ENCODE measurements around the gene DDHD1. TPM values are rescaled to one million over a fixed set of nuclear protein-coding genes. Genes with fewer than 3 reads are reported as not detected.
"Not testable (repeated sequence)": the region's sequence is repeated elsewhere in the genome, so short reads cannot be mapped to it uniquely, and the experiment has no call there.

The DDHD1 gene
- total RNA-seq, 1 donor from 2014 or later: 6.7 TPM

GRCh38 chr14:53146739-53147138 is 6.4 kb downstream of the DDHD1 start:
- peaks cover 29% of the 10 kb centered on the region for H3K4me1 ChIP-seq
- no peaks in the 10 kb centered on the region for H3K36me3 ChIP-seq
- peaks cover 19% of the 10 kb centered on the region for H3K9me3 ChIP-seq (replicated peaks)
- no peak overlapping the region for H3K4me3 ChIP-seq
- no peak overlapping the region for H3K27ac ChIP-seq (replicated peaks)
- no peak for TF ChIP-seq CTCF (IDR thresholded peaks at IDR 0.05; ENCODE audit: borderline replicate concordance)
- intact Hi-C loops (cut with micrococcal nuclease): no loop called here
- no peaks in the 10 kb centered on the region for H3K27me3 ChIP-seq (ENCODE audit: low read depth)
- no peak for DNase-seq

GRCh38 chr14:53144244-53144643 is 8.9 kb downstream of the DDHD1 start:
- Histone ChIP-seq H3K27ac (replicated peaks) (no peak overlapping the region), H3K27me3 (ENCODE audit: low read depth) (no peaks in the 10 kb centered on the region), H3K9me3 (replicated peaks) (peaks cover 44% of the 10 kb centered on the region), H3K4me3 (no peak overlapping the region), H3K36me3 (peaks cover 13% of the 10 kb centered on the region), H3K4me1 (peaks cover 4% of the 10 kb centered on the region)
- no peak for DNase-seq
- intact Hi-C loops (cut with micrococcal nuclease): no loop called here
- no peak for TF ChIP-seq CTCF (IDR thresholded peaks at IDR 0.05; ENCODE audit: borderline replicate concordance)

GRCh38 chr14:53140585-53140984 is 12.5 kb downstream of the DDHD1 start:
- Histone ChIP-seq H3K27me3 (ENCODE audit: low read depth) (no peaks in the 10 kb centered on the region), H3K4me3 (no peak overlapping the region), H3K4me1 (no peaks in the 10 kb centered on the region), H3K27ac (replicated peaks) (no peak overlapping the region), H3K36me3 (peaks cover 21% of the 10 kb centered on the region), H3K9me3 (replicated peaks) (peaks cover 66% of the 10 kb centered on the region)
- no peak for DNase-seq
- no peak for TF ChIP-seq CTCF (IDR thresholded peaks at IDR 0.05; ENCODE audit: borderline replicate concordance)
- intact Hi-C loops (cut with micrococcal nuclease): no loop called here

GRCh38 chr14:53137568-53138203 is 15.4 kb downstream of the DDHD1 start:
- intact Hi-C loops (cut with micrococcal nuclease): no loop called here
- H3K9me3 ChIP-seq (replicated peaks): peaks cover 57% of the 10 kb centered on the region
- H3K4me1 ChIP-seq: no peaks in the 10 kb centered on the region
- no peak for DNase-seq
- no peaks in the 10 kb centered on the region for H3K27me3 ChIP-seq (ENCODE audit: low read depth)
- H3K4me3 ChIP-seq: no peak overlapping the region
- H3K36me3 ChIP-seq: peaks cover 21% of the 10 kb centered on the region
- no peak for TF ChIP-seq CTCF (IDR thresholded peaks at IDR 0.05; ENCODE audit: borderline replicate concordance)
- no peak overlapping the region for H3K27ac ChIP-seq (replicated peaks)

GRCh38 chr14:53130491-53130890 is 22.6 kb downstream of the DDHD1 start:
- H3K4me1 ChIP-seq: peaks cover 17% of the 10 kb centered on the region
- H3K36me3 ChIP-seq; H3K27me3 ChIP-seq (ENCODE audit: low read depth); H3K9me3 ChIP-seq (replicated peaks); intact Hi-C loops (cut with micrococcal nuclease); H3K27ac ChIP-seq (replicated peaks); H3K4me3 ChIP-seq; DNase-seq: not testable (repeated sequence)

GRCh38 chr14:53128303-53129028 is 24.7 kb downstream of the DDHD1 start:
- no peak for TF ChIP-seq CTCF (IDR thresholded peaks at IDR 0.05; ENCODE audit: borderline replicate concordance)
- Histone ChIP-seq H3K4me3 (no peak overlapping the region), H3K4me1 (peaks cover 17% of the 10 kb centered on the region), H3K9me3 (replicated peaks) (no peaks in the 10 kb centered on the region), H3K27me3 (ENCODE audit: low read depth) (no peaks in the 10 kb centered on the region), H3K36me3 (no peaks in the 10 kb centered on the region), H3K27ac (replicated peaks) (no peak overlapping the region)
- intact Hi-C loops (cut with micrococcal nuclease): no loop called here
- DNase-seq: no peak

All from left ventricle myocardium inferior (tissue), 1 donor.